ENCODE data around the gene MYL7.

MYL7 gene

DNA sequence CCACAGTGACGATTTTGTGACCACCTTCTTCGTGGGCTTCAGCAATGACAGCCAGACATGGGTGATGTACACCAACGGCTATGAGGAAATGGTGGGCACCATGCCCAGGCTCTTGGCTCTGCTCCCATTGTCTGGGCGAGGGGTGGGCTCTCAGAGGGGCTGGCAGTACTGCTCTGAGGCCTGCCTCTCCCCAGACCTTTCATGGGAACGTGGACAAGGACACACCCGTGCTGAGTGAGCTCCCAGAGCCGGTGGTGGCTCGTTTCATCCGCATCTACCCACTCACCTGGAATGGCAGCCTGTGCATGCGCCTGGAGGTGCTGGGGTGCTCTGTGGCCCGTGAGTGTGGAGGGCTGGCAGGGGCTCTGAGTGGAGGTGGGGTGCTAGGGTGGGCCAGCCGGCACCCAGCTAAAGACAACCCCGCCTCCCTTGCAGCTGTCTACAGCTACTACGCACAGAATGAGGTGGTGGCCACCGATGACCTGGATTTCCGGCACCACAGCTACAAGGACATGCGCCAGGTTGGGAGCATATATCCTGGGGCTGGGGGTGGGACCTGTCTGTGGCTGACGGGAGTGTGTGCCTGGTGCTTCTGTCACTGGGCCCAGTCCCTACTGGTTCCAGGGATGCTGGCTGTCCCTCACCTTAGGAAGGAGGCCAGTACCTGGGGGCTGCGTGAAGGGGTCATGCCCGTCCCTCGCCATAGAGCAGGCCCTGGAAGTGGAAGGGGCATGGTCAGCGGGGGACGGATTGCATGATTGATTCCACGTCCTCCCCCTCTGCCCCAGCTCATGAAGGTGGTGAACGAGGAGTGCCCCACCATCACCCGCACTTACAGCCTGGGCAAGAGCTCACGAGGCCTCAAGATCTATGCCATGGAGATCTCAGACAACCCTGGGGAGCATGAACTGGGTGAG lies 30.2 kb downstream of the MYL7 start:
- DNase-seq = no peak

DNA sequence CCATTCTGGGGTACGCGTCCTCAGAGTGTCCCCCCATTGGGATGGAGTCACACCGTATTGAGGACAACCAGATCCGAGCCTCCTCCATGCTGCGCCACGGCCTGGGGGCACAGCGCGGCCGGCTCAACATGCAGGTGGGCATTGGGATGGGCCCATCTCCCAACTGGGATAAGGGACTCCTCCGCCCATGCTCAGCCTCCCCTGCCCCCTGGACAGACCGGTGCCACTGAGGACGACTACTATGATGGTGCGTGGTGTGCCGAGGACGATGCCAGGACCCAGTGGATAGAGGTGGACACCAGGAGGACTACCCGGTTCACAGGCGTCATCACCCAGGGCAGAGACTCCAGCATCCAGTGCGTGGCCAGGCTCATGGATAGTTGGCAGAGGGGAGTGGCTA lies 31.1 kb downstream of the MYL7 start:
- no peak for DNase-seq

- DNase-seq = no peak
Measured at GRCh38 chr7:44108768-44109750, 32.1 kb downstream of the MYL7 start.

GRCh38 chr7:44107961-44108767 lies 33.0 kb downstream of the MYL7 start:
- no peak for DNase-seq

DNA sequence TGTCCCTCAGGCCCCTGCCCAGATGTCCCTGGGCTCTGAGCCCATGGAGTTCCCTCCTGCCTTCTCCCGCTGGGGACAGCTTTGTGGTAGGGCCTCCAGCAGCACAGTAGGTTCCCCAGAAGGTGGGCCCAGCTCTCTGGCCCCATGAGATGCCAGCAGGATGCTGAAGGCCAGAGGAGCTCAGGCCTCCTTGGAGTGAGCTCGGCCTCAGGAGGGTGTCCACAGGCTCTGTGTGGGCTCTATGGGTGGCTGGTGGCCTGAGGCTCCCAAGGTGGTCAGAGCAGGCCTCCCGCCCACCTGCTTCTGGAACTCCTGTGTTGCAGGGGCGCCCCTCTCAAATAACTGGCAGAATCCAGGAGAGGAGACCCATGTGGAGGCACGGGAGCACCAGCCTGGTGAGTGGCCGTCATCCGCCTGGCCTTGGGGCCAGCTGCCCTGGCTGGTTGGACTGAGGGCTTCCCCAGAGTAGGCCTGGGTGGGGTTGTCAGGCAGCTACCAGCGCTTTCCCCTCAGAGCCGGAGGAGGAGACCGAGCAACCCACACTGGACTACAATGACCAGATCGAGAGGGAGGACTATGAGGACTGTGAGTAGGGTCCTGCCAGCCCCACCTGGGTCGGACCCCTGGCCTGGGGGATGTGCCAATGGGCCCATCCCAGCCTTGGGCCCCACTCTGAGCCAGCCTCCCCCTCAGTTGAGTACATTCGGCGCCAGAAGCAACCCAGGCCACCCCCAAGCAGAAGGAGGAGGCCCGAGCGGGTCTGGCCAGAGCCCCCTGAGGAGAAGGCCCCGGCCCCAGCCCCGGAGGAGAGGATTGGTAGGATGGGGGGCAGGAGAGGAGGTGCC lies 33.8 kb downstream of the MYL7 start:
- no peak for DNase-seq

- no peak for DNase-seq
Measured at GRCh38 chr7:44106311-44107065, 34.6 kb downstream of the MYL7 start.

GRCh38 chr7:44105832-44106231 lies 35.3 kb downstream of the MYL7 start:
- no peak for DNase-seq

GRCh38 chr7:44104860-44105771 lies 36.0 kb downstream of the MYL7 start:
- no peak for DNase-seq

- DNase-seq = no peak
Measured at GRCh38 chr7:44103923-44104859, 36.9 kb downstream of the MYL7 start, which contains the start of gene AEBP1. TSS of gene AEBP1 (plus strand) at chr7:44104345. CDS start at chr7:44104666, 321 bp downstream.

- no peak for DNase-seq
Measured at GRCh38 chr7:44103566-44103922, 37.6 kb downstream of the MYL7 start.

DNA sequence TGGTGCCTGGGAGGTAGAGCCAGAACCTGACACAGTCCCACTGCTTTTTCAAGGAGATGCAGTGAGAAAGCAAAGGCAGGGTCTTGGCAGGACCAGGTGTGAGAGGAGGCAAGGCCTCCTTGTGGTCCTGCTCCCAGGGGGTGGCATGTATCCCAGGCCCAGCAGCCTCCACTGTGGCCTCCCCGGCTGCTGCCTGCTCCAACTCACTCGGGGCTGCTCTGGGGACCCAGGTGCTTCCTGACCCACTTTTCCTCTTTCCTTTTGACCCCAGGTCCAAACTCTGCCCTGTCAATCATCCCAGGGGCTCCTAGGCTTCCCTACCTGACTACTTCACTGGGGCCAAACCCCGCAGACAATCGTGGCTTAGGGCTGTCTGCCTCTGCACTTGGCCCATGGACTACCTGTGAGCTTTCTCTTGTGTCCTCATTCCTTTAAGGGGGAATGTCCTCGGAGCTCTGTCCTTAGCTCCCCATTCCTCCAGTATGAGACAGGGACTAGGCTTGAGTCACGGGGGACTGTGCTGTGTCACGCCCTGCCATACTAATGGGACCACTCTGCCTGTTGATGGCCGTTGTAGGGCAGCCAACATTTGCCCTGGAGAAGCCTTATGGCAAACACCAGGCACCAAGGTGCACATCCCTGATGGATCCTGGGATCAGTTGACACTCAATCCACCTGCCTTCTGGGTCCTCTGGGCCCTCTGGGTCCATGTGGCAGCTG lies 38.1 kb downstream of the MYL7 start:
- DNase-seq = no peak

DNA sequence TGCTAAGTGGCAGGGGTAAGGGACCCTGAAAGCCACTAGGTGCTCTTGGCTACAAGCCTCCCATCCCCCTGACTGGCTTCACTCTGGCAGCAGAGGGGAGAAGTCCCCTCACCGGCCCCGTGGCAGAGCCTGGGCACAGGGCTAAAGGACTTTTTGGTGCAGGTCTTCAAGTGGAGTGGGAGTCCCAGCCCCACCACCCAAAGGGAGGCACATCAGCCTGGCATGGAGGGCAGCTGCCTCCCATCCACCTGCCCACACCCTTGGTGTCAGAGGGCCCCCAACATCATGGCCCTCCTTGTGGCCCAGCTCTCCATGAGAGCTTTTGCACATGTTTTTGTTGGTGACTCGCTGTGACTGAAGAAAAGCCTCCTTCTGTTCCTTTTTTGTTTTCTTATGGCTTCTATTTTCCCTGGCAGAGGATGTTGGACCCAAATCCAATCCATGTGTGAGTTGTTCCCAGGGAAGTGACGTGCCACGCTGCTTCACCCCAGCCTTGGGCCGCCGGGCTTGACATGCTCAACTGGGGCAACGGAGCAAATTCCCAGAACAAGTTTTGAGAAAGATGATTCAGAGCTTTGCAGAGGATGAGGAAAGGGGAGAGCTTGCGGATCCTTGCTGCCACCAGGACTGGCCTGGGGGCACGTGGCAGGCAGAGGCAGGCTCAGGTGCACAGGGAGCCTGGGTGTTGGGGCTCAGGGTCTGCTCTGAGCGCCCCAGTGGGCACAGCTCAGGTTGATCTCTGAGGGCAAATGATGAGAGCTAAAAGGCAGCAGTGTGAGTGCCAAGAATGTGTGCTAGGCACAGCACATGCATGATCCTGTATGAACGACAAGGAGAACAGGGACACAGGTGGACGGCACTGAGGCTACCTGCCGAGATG lies 38.9 kb downstream of the MYL7 start:
- DNase-seq = no peak

GRCh38 chr7:44101303-44101965 lies 39.7 kb downstream of the MYL7 start:
- no peak for DNase-seq

- DNase-seq = no peak
Measured at GRCh38 chr7:44100458-44101302, 40.5 kb downstream of the MYL7 start.

DNA sequence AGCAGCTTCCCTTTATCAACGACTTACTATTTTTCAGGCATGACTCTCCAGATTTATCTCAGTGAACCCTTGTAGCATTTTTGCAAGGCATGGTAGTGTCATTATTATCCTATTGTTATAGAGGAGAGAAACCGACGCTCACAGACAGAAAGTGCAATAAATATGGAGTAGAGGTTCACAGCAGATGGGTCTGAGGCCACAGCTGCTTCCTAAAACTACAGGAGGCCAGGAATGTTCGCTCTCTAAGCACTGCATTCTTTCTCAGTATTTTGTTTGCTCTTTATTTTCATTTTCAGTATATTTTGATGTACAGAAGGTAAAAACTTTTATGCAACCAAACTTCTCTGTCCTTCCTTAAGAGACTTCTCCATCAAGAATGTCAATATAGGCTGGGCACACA lies 41.5 kb downstream of the MYL7 start:
- DNase-seq = no peak

Data from GF-D8 (cell line).